ENCODE data around the gene SACM1L. TPM values are rescaled to one million over a fixed set of nuclear protein-coding genes. Genes with fewer than 3 reads are reported as not detected.

The SACM1L gene
- total RNA-seq, 4 donors from 2014 or later: 43.5 to 64.7 (median 54.3) TPM

DNA sequence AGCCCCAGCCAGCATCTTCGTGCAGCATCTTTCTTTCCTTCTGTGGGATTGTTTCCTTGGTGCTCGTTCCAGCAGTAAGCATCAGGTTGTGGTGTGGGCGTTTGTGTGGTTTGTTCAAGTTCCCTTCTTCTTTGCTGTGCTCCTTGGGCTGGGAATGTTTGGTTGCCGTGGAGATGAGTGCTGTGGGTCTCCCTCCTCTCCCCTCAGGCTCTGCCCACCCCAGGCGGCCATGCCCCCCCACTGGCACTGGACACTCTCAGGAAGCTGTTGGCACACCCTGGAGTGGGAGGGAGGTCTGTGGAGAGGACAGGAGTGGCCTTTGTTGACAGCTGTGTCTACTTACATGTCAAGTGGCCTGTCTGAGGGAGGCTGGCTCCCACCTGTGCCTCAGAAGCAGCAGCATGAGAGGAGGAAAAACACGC lies 46.5 kb upstream of the SACM1L start:
- WGBS, 2 donors: 55 to 59% methylated on average over 6 of the region's 6 CpGs
- peaks cover 0 to 10% (median 0%) of the 10 kb centered on the region in 3 donors for H3K36me3 ChIP-seq
- TF ChIP-seq POLR2A (IDR thresholded peaks at IDR 0.05) (no peak), EP300 (IDR thresholded peaks at IDR 0.05) (no peak)
- TF ChIP-seq, protein P1, sequence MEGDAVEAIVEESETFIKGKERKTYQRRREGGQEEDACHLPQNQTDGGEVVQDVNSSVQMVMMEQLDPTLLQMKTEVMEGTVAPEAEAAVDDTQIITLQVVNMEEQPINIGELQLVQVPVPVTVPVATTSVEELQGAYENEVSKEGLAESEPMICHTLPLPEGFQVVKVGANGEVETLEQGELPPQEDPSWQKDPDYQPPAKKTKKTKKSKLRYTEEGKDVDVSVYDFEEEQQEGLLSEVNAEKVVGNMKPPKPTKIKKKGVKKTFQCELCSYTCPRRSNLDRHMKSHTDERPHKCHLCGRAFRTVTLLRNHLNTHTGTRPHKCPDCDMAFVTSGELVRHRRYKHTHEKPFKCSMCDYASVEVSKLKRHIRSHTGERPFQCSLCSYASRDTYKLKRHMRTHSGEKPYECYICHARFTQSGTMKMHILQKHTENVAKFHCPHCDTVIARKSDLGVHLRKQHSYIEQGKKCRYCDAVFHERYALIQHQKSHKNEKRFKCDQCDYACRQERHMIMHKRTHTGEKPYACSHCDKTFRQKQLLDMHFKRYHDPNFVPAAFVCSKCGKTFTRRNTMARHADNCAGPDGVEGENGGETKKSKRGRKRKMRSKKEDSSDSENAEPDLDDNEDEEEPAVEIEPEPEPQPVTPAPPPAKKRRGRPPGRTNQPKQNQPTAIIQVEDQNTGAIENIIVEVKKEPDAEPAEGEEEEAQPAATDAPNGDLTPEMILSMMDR (IDR thresholded peaks at IDR 0.05): no peak
- H3K4me3 ChIP-seq: no peak overlapping the region
- no peaks in the 10 kb centered on the region for H3K27me3 ChIP-seq
- peak overlapping the region in 2 of 4 donors; percentile 29 to 85 for H3K27ac ChIP-seq
- H3K4me1 ChIP-seq: peaks cover 0 to 92% (median 53%) of the 10 kb centered on the region in 4 donors
- no peak for DNase-seq (ENCODE audit: low spot score in 2 of 2)
- H3K9me3 ChIP-seq: no peaks in the 10 kb centered on the region

DNA sequence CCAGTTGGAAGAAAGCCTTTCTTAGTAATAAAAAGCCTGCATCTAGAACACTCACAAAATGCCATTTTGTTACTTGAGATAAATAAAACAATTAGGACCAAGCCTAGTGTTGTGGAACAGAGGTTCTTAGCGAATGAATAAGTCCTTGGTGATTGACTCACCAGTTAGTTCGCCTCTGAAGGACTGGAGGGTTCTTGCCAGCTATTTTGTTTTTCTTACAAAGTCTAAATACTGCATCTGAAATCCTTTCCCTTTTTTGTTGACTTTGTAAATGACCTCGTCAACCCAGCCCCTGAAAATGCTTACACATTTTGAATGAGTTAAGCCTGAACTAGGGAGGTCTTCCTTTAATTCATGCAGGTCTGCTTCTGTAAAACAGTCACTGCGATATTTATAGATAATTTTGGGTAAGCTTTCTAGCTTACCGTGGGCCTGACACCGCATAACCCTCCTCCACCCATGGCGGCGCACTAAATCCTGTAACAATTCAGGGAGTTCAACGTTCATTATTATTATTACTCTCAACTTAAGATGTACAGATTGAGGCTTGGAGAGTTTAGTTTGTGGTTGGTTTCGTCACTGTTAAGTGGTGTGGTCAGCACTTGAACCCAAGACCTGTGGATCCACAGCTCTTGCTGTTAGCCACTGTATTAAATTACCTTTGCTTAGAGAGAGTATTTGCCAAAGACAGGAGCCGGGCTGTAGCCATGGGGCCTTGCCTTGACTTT lies 45.0 kb upstream of the SACM1L start:
- H3K27ac ChIP-seq: peak overlapping the region in 2 of 4 donors; percentile 29 to 85
- H3K9me3 ChIP-seq: no peaks in the 10 kb centered on the region
- peaks cover 0 to 10% (median 0%) of the 10 kb centered on the region in 3 donors for H3K36me3 ChIP-seq
- DNase-seq (ENCODE audit: low spot score in 2 of 2): no peak
- no peaks in the 10 kb centered on the region for H3K27me3 ChIP-seq
- TF ChIP-seq EP300 (IDR thresholded peaks at IDR 0.05) (no peak), POLR2A (IDR thresholded peaks at IDR 0.05) (no peak)
- TF ChIP-seq, protein P1 (IDR thresholded peaks at IDR 0.05): no peak
- peaks cover 0 to 85% (median 48%) of the 10 kb centered on the region in 4 donors for H3K4me1 ChIP-seq
- 42 to 50% methylated on average over 11 of the region's 11 CpGs for WGBS, 2 donors
- H3K4me3 ChIP-seq: no peak overlapping the region

DNA sequence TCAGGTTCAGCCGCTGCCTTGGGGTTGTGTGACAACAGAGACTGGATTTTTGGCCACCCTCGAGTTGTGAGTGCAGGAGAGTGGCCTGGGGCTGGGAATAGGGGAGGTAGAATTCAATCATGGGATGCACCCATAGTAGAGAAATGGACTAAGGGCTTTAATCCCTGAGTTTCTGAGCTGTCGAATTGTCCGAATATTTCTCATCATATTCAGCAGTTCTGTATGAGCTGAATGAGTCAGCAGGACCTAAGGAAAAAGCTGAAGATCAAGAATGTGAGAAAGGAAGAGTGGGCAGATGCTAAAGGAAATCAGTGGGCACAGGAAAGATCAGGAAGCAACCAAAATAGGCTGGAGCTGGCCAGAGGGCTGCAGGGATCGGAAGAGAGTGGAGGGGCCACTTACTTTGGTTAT lies 44.4 kb upstream of the SACM1L start:
- H3K27ac ChIP-seq: peak overlapping the region in 2 of 4 donors; percentile 29 to 85
- no peaks in the 10 kb centered on the region for H3K9me3 ChIP-seq
- no peak overlapping the region for H3K4me3 ChIP-seq
- WGBS, 2 donors: 36 to 37% methylated on average over 5 of the region's 5 CpGs
- TF ChIP-seq, protein P1 (IDR thresholded peaks at IDR 0.05): no peak
- TF ChIP-seq EP300 (IDR thresholded peaks at IDR 0.05): no peak
- TF ChIP-seq POLR2A (IDR thresholded peaks at IDR 0.05): no peak
- H3K27me3 ChIP-seq: no peaks in the 10 kb centered on the region
- no peak for DNase-seq (ENCODE audit: low spot score in 2 of 2)
- peaks cover 0 to 10% (median 0%) of the 10 kb centered on the region in 3 donors for H3K36me3 ChIP-seq
- peaks cover 0 to 79% (median 44%) of the 10 kb centered on the region in 4 donors for H3K4me1 ChIP-seq

DNA sequence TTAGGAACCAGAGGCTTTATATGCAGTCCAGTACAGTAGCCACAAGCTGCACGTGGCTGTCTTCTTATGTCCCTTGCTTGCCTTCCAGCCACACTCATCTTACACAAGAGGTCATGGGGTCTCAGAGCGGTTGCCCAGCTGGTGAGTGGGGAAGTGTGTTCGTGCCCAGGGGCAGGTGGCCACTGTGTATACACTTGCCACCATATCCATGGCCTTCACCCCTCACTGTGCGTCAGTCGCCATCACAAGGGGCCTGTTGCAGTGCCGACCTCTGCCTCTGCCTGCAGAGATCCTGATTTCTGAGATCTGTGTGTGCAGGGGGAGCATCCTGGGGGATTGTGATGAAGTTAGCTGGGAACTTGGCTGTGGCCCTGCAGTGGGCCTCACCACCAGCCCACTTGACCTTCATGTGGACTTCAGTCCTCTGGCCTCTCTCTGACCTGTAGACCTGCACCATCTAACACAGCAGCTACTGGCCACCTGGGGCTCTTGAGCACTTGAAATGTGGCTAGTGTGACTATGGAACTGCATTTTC lies 43.1 kb upstream of the SACM1L start:
- H3K27me3 ChIP-seq: no peaks in the 10 kb centered on the region
- peak; percentile 38 to 64 for DNase-seq (ENCODE audit: low spot score in 2 of 2)
- no peaks in the 10 kb centered on the region for H3K9me3 ChIP-seq
- H3K4me1 ChIP-seq: peaks cover 0 to 66% (median 38%) of the 10 kb centered on the region in 4 donors
- no peak overlapping the region for H3K4me3 ChIP-seq
- TF ChIP-seq POLR2A (IDR thresholded peaks at IDR 0.05) (no peak), EP300 (IDR thresholded peaks at IDR 0.05) (peak in 1 of 2 donors; percentile 71)
- WGBS, 2 donors: 81 to 88% methylated on average over 6 of the region's 6 CpGs
- peaks cover 0 to 3% (median 0%) of the 10 kb centered on the region in 3 donors for H3K36me3 ChIP-seq
- peak overlapping the region in 2 of 4 donors; percentile 77 to 85 for H3K27ac ChIP-seq

DNA sequence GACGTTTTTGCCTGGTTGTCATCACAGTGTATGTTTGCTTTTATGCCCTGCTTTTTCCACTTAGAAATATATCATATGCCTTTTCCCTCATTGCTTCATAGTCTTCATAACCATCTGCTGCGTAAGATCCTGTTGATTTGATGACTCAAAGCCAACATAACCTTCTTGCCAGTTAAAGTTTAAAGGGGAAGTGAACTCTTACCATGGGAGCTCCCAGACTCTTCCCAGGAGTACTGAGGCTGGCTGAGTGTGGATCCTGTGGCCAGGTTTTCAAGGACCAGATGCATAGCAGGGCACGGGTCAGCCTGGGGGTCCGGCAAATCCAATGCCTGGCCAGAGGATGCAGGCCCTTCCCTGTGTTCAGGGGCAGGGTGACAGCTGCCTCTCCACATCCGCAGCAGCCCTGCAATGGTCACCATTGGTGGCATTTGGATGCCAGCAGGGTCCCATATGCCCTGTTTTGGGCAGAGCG lies 42.0 kb upstream of the SACM1L start:
- Histone ChIP-seq H3K27me3 (no peaks in the 10 kb centered on the region), H3K9me3 (no peaks in the 10 kb centered on the region), H3K36me3 (peaks cover 0 to 3% (median 0%) of the 10 kb centered on the region in 3 donors), H3K4me1 (peaks cover 0 to 60% (median 37%) of the 10 kb centered on the region in 4 donors), H3K27ac (peak overlapping the region; percentile 23 to 85 (median 68)), H3K4me3 (no peak overlapping the region)
- peak in 1 of 2 donors; percentile 45 for DNase-seq (ENCODE audit: low spot score in 2 of 2)
- TF ChIP-seq POLR2A (IDR thresholded peaks at IDR 0.05): no peak
- peak; percentile 83 to 90 for TF ChIP-seq EP300 (IDR thresholded peaks at IDR 0.05)
- TF ChIP-seq, protein P1 (IDR thresholded peaks at IDR 0.05): no peak
- WGBS, 2 donors: 45 to 52% methylated on average over 6 of the region's 6 CpGs

Data from tibial nerve (tissue), 4 donors.